GM12878 (cell line): ENCODE results near the gene KRT6B. TPM values are rescaled to one million over a fixed set of nuclear protein-coding genes. Genes with fewer than 3 reads are reported as not detected.

Experiments
- ATAC-seq: fragments of 200-7000 bp; cut with Tn5 transposase; 3 replicates; pipeline ENCODE4 v1.9.1; 2020; ENCODE audit warnings: mild to moderate bottlenecking, moderate library complexity
- BruUV-seq: library from RNA; stranded (reverse); fragments of 400-500 nt; replicated peaks from 2 replicates; lab custom pipeline; 2021; lab: Mats Ljungman, UMichigan
- CTCF ChIA-PET: fragments of 300-600 bp; sonication (Branson Sonifier 250); formaldehyde crosslinking; extraction: SDS; loops from one replicate; lab custom pipeline; 2021; ENCODE audit warnings: inconsistent platforms; lab: Yijun Ruan, JAX
- POLR2A ChIA-PET: fragments of 350-600 bp; formaldehyde crosslinking; extraction: SDS; loops from one replicate; lab custom pipeline; 2021; ENCODE audit warnings: inconsistent platforms; lab: Charles Lee
- RAD21 ChIA-PET: fragments of 300-600 bp; sonication (Branson Sonifier 250); formaldehyde crosslinking; loops from one replicate; lab custom pipeline; 2023; ENCODE audit warnings: antibody characterized with exemption; ENCODE audit not compliant: unreplicated experiment; lab: Charles Lee
- SMC1A ChIA-PET: fragments of 300-600 bp; sonication (Branson Sonifier 250); formaldehyde crosslinking; loops from one replicate; lab custom pipeline; 2023; ENCODE audit not compliant: unreplicated experiment, uncharacterized antibody; lab: Charles Lee
- DNase-seq: peaks from one replicate; pipeline ENCODE4 v3.0.0-alpha.2; 2011; ENCODE audit warnings: low read depth, low spot score
- FAIRE-seq: peaks from 3 replicates; lab custom pipeline; 2011; peaks lifted over from hg19 to GRCh38; lab: Jason Lieb, UNC
- H2AFZ ChIP-seq: 2 replicates; pipeline ENCODE4 v1.6.0; 2011; ENCODE audit warnings: low read depth, low read length, control low read depth; ENCODE audit not compliant: control insufficient read depth
- H3K27ac ChIP-seq: 2 replicates; pipeline ENCODE4 v1.5.1; 2011; ENCODE audit warnings: control low read depth; ENCODE audit not compliant: control insufficient read depth, insufficient read depth
- H3K27me3 ChIP-seq, 2 experiments: replicated peaks in 1 of 2; 2 replicates each; pipeline versions ENCODE4 v1.6.0 to v1.6.1; 2011; ENCODE audit warnings: low read length in 1 of 2; ENCODE audit not compliant: control insufficient read depth in 2 of 2, insufficient read depth in 2 of 2
- H3K36me3 ChIP-seq, 2 experiments: 2 replicates each; pipeline ENCODE4 v1.5.1; 2011; ENCODE audit warnings: low read length in 1 of 2; ENCODE audit not compliant: control insufficient read depth in 2 of 2, insufficient read depth in 2 of 2
- H3K4me1 ChIP-seq: 2 replicates; pipeline ENCODE4 v1.6.1; 2011; ENCODE audit warnings: mild to moderate bottlenecking, low read length, moderate library complexity, mixed read lengths; ENCODE audit not compliant: control insufficient read depth, insufficient read depth
- H3K4me2 ChIP-seq: 2 replicates; pipeline ENCODE4 v1.6.0; 2011; ENCODE audit warnings: control low read depth; ENCODE audit not compliant: control insufficient read depth, insufficient read depth
- H3K4me3 ChIP-seq: fragments of 200-600 bp; sonication (generic); 2 replicates; pipeline ENCODE4 v1.5.1; 2016
- H3K79me2 ChIP-seq: 2 replicates; pipeline ENCODE4 v1.6.0; 2011; ENCODE audit warnings: low read length; ENCODE audit not compliant: control insufficient read depth, insufficient read depth
- H3K9ac ChIP-seq: 2 replicates; pipeline ENCODE4 v1.8.0; 2011; ENCODE audit warnings: low read length, control low read depth, mixed read lengths; ENCODE audit not compliant: control insufficient read depth, insufficient read depth
- H3K9me3 ChIP-seq: replicated peaks from 3 replicates; pipeline ENCODE4 v1.5.1; 2011; ENCODE audit warnings: mild to moderate bottlenecking, low read length; ENCODE audit not compliant: control insufficient read depth, insufficient read depth
- H4K20me1 ChIP-seq: 2 replicates; pipeline ENCODE4 v1.6.0; 2011; ENCODE audit not compliant: control insufficient read depth, insufficient read depth
- ASH2L ChIP-seq: fragments of 300-600, 200-600 bp; sonication (generic); IDR thresholded peaks from 2 replicates; pipeline ENCODE4 v1.6.1; 2017; ENCODE audit warnings: low read depth, mild to moderate bottlenecking, borderline replicate concordance
- ESRRA ChIP-seq: IDR thresholded peaks from 2 replicates; pipeline ENCODE4 v1.6.1; 2012; ENCODE audit warnings: mild to moderate bottlenecking, low read length, improper control_type of control experiment
- GABPA ChIP-seq: IDR thresholded peaks from 2 replicates; pipeline ENCODE4 v1.6.1; 2014; ENCODE audit warnings: antibody characterized with exemption, low read depth, mild to moderate bottlenecking, inconsistent platforms
- IRF3 ChIP-seq: fragments of 450-650 bp; IDR thresholded peaks from 2 replicates; pipeline ENCODE4 v1.6.1; 2014; ENCODE audit warnings: mild to moderate bottlenecking
- MYC ChIP-seq: IDR thresholded peaks from 2 replicates; pipeline ENCODE4 v1.6.1; 2011; ENCODE audit warnings: mild to moderate bottlenecking, low read length, moderate library complexity, inconsistent platforms; ENCODE audit not compliant: insufficient read depth, insufficient replicate concordance, insufficient read length, severe bottlenecking
- POLR2A ChIP-seq: IDR thresholded peaks from 2 replicates; pipeline ENCODE4 v1.6.1; 2011; ENCODE audit warnings: low read depth, mild to moderate bottlenecking, low read length
- SMAD5 ChIP-seq: IDR thresholded peaks from 2 replicates; pipeline ENCODE4 v1.6.1; 2016; ENCODE audit warnings: antibody characterized with exemption, low read depth
- SREBF2 ChIP-seq: IDR thresholded peaks from 2 replicates; pipeline ENCODE4 v1.6.1; 2012; ENCODE audit warnings: mild to moderate bottlenecking, low read length
- WGBS: methylation state at CpG from one replicate; pipeline ENCODE4 v1.1.6; 2016; ENCODE audit warnings: low lambda C conversion rate; ENCODE audit not compliant: insufficient replicate concordance, insufficient coverage; ENCODE audit errors: missing lambda C conversion rate; 5-methylcytosine and 5-hydroxymethylcytosine counted together
- in situ Hi-C: fragments of 300-500 bp; cut with MboI; formaldehyde crosslinking; loops from 9 replicates; pipeline ENCODE4 v1.14.3; 2018; ENCODE audit warnings: mixed read lengths
- intact Hi-C: fragments of 100-400 bp; cut with micrococcal nuclease; formaldehyde crosslinking; loops from one replicate; pipeline ENCODE4 v1.14.2; 2022; ENCODE audit not compliant: unreplicated experiment
- polyA plus RNA-seq, 11 experiments: library from polyadenylated mRNA; depleted of rRNA in 4 of 11; unstranded in 6 of 11; stranded (reverse) in 5 of 11; fragments of >200 nt; fragmentation: Nextera tagmentation in 4 of 11; fragmentation: Illumina TruSeq in 1 of 11; extraction: Ambion mirVana in 4 of 11; extraction: Trizol in 1 of 11; gene quantifications; 1 replicate in 1 of 11; 2 replicates in 10 of 11; pipeline versions ENCODE4 v1.2.1 to v1.2.3, GENCODE V29; 2011 to 2016; ENCODE audit warnings: inconsistent platforms in 2 of 11, missing spikeins in 2 of 11, low read depth in 1 of 11
- total RNA-seq, 4 experiments: library from RNA; depleted of rRNA in 3 of 4; stranded (reverse); fragments of >200 nt in 3 of 4; fragmentation: Illumina TruSeq in 1 of 4; extraction: Trizol in 1 of 4; gene quantifications; 2 replicates each; pipeline versions ENCODE4 v1.2.1 to v1.2.3, GENCODE V29; 2013 to 2021
- TF ChIP-seq, protein P1 (sequence below): fragments of 450-650 bp; IDR thresholded peaks from 2 replicates; pipeline ENCODE4 v1.6.1; 2017; ENCODE audit warnings: antibody characterized with exemption, mild to moderate bottlenecking, moderate library complexity
- TF ChIP-seq, protein P2 (sequence below): fragments of 450-650 bp; IDR thresholded peaks from 2 replicates; pipeline ENCODE4 v1.6.1; 2017; ENCODE audit warnings: low read depth, mild to moderate bottlenecking, moderate library complexity

The KRT6B gene
- total and polyA plus RNA-seq, 10 of the 15 experiments (the other 5 are each of a cell fraction or from before 2014, with no cell fraction given), result 0.07 TPM; not detected in 9

- ATAC-seq (no peak), FAIRE-seq (no peak)
- Histone ChIP-seq H3K9me3 (no peaks in the 10 kb centered on the region), H3K27me3 (no peaks in the 10 kb centered on the region; a peak in 1 of 4 replicates), H3K36me3 (no peaks in the 10 kb centered on the region), H4K20me1 (no peaks in the 10 kb centered on the region), H2AFZ (no peak overlapping the region)
- ChIA-PET SMC1A (no interaction called here), POLR2A (no interaction called here), CTCF (interaction anchor here (1.4 kb wide), 1 partner anchor 27 kb away, joined by 4 read pairs; no protein-coding TSS in a partner anchor)
- in situ Hi-C loops (no loop called here), intact Hi-C loops (no loop called here)
- WGBS, result 37% methylated on average over 9 of the region's 9 CpGs
- no peak for TF ChIP-seq ESRRA
- TF ChIP-seq, protein P1, sequence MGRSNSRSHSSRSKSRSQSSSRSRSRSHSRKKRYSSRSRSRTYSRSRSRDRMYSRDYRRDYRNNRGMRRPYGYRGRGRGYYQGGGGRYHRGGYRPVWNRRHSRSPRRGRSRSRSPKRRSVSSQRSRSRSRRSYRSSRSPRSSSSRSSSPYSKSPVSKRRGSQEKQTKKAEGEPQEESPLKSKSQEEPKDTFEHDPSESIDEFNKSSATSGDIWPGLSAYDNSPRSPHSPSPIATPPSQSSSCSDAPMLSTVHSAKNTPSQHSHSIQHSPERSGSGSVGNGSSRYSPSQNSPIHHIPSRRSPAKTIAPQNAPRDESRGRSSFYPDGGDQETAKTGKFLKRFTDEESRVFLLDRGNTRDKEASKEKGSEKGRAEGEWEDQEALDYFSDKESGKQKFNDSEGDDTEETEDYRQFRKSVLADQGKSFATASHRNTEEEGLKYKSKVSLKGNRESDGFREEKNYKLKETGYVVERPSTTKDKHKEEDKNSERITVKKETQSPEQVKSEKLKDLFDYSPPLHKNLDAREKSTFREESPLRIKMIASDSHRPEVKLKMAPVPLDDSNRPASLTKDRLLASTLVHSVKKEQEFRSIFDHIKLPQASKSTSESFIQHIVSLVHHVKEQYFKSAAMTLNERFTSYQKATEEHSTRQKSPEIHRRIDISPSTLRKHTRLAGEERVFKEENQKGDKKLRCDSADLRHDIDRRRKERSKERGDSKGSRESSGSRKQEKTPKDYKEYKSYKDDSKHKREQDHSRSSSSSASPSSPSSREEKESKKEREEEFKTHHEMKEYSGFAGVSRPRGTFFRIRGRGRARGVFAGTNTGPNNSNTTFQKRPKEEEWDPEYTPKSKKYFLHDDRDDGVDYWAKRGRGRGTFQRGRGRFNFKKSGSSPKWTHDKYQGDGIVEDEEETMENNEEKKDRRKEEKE, result no peak
- TF ChIP-seq, all 136 proteins: peak for 0
- H3K4me2 ChIP-seq, result no peak overlapping the region
- no peaks in the 10 kb centered on the region for H3K79me2 ChIP-seq
- no peak overlapping the region for H3K9ac ChIP-seq
- no TSS peak for BruUV-seq
- no peak overlapping the region for H3K4me3 ChIP-seq
- no peaks in the 10 kb centered on the region for H3K4me1 ChIP-seq
- DNase-seq, result no peak
- RAD21 ChIA-PET, result no interaction called here
- H3K27ac ChIP-seq, result no peak overlapping the region
These were observed 51.0 kb downstream of the KRT6B start for GRCh38 chr12:52400906-52401305.

- in situ Hi-C loops, result loop anchor here (25.0 kb wide), 1 partner anchor 588 kb away; no protein-coding TSS in a partner anchor
- TF ChIP-seq SMAD5, result no peak
- TF ChIP-seq SREBF2, result no peak
- TF ChIP-seq, protein P2, sequence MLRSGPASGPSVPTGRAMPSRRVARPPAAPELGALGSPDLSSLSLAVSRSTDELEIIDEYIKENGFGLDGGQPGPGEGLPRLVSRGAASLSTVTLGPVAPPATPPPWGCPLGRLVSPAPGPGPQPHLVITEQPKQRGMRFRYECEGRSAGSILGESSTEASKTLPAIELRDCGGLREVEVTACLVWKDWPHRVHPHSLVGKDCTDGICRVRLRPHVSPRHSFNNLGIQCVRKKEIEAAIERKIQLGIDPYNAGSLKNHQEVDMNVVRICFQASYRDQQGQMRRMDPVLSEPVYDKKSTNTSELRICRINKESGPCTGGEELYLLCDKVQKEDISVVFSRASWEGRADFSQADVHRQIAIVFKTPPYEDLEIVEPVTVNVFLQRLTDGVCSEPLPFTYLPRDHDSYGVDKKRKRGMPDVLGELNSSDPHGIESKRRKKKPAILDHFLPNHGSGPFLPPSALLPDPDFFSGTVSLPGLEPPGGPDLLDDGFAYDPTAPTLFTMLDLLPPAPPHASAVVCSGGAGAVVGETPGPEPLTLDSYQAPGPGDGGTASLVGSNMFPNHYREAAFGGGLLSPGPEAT, result no peak
- no peak for TF ChIP-seq GABPA
- no peak for TF ChIP-seq ASH2L
- no peak for TF ChIP-seq MYC
- TF ChIP-seq POLR2A, result no peak
- TF ChIP-seq IRF3, result no peak
- BruUV-seq, result no TSS peak
- no peaks in the 10 kb centered on the region for H3K36me3 ChIP-seq
- ATAC-seq, result no peak
- H3K4me3 ChIP-seq, result no peak overlapping the region
- POLR2A ChIA-PET, result no interaction called here
- DNase-seq, result no peak
- H3K9ac ChIP-seq, result no peak overlapping the region
- intact Hi-C loops, result no loop called here
- RAD21 ChIA-PET, result no interaction called here
- H2AFZ ChIP-seq, result no peak overlapping the region
- no peaks in the 10 kb centered on the region for H3K79me2 ChIP-seq
- no peak overlapping the region for H3K4me2 ChIP-seq
- H3K27ac ChIP-seq, result no peak overlapping the region
- no peaks in the 10 kb centered on the region for H4K20me1 ChIP-seq
- CTCF ChIA-PET, result no interaction called here
- SMC1A ChIA-PET, result no interaction called here
- no peaks in the 10 kb centered on the region for H3K9me3 ChIP-seq
- no peaks in the 10 kb centered on the region for H3K4me1 ChIP-seq
- 55% methylated on average over 15 of the region's 16 CpGs for WGBS
- FAIRE-seq, result no peak
- no peaks in the 10 kb centered on the region; a peak in 2 of 4 replicates for H3K27me3 ChIP-seq
These were observed 52.2 kb downstream of the KRT6B start for GRCh38 chr12:52399756-52400155.
